HEK293 (cell line): ENCODE data around the gene ATP5F1D.

Experiments
- BCL11B ChIP-seq: fragments of 450-650 bp; formaldehyde crosslinking; IDR thresholded peaks from 2 replicates; pipeline ENCODE4 v1.5.1; 2016; ENCODE audit warnings: low read depth, missing biosample characterization, missing genetic modification characterization
- GLIS2 ChIP-seq: fragments of 450-650 bp; formaldehyde crosslinking; IDR thresholded peaks from 2 replicates; pipeline ENCODE4 v1.5.1; 2016; ENCODE audit warnings: missing biosample characterization, missing genetic modification characterization
- HOXD13 ChIP-seq: sonication (generic); formaldehyde crosslinking; IDR thresholded peaks from 2 replicates; pipeline ENCODE4 v1.8.0; 2022; ENCODE audit warnings: missing genetic modification reagents, borderline replicate concordance
- IKZF3 ChIP-seq: fragments of 450-650 bp; IDR thresholded peaks from 2 replicates; pipeline ENCODE4 v1.5.0; 2018; ENCODE audit warnings: missing biosample characterization, mild to moderate bottlenecking, missing genetic modification characterization, moderate library complexity
- KLF8 ChIP-seq: fragments of 450-650 bp; formaldehyde crosslinking; IDR thresholded peaks from 2 replicates; pipeline ENCODE4 v1.5.1; 2016; ENCODE audit warnings: missing biosample characterization, missing genetic modification characterization
- MEIS1 ChIP-seq: sonication (generic); formaldehyde crosslinking; IDR thresholded peaks from 2 replicates; pipeline ENCODE4 v1.8.1; 2022; ENCODE audit warnings: missing genetic modification reagents, mild to moderate bottlenecking, borderline replicate concordance
- ZFP41 ChIP-seq: fragments of 450-650 bp; formaldehyde crosslinking; IDR thresholded peaks from 2 replicates; pipeline ENCODE4 v1.5.1; 2016; ENCODE audit warnings: missing biosample characterization, missing genetic modification characterization, borderline replicate concordance
- ZNF10 ChIP-seq: fragments of 450-650 bp; formaldehyde crosslinking; IDR thresholded peaks from 2 replicates; pipeline ENCODE4 v1.5.1; 2017; ENCODE audit warnings: missing biosample characterization, missing genetic modification characterization
- ZNF16 ChIP-seq: fragments of 450-650 bp; formaldehyde crosslinking; IDR thresholded peaks from 2 replicates; pipeline ENCODE4 v1.5.1; 2016; ENCODE audit warnings: low read depth, missing biosample characterization, missing genetic modification characterization
- ZNF292 ChIP-seq: fragments of 450-650 bp; formaldehyde crosslinking; IDR thresholded peaks from 2 replicates; pipeline ENCODE4 v1.5.1; 2016; ENCODE audit warnings: low read depth, missing biosample characterization, missing genetic modification characterization, borderline replicate concordance
- ZNF514 ChIP-seq: fragments of 450-650 bp; formaldehyde crosslinking; IDR thresholded peaks from 2 replicates; pipeline ENCODE4 v1.5.1; 2016; ENCODE audit warnings: missing biosample characterization, missing genetic modification characterization
- ZNF544 ChIP-seq: fragments of 450-650 bp; formaldehyde crosslinking; IDR thresholded peaks from 2 replicates; pipeline ENCODE4 v1.5.0; 2017; ENCODE audit warnings: missing biosample characterization, missing genetic modification characterization
- ZNF785 ChIP-seq: fragments of 450-650 bp; formaldehyde crosslinking; IDR thresholded peaks from 2 replicates; pipeline ENCODE4 v1.5.1; 2016; ENCODE audit warnings: missing biosample characterization, missing genetic modification characterization
- ZNF791 ChIP-seq: fragments of 450-650 bp; formaldehyde crosslinking; IDR thresholded peaks from 2 replicates; pipeline ENCODE4 v1.5.1; 2016; ENCODE audit warnings: missing biosample characterization, missing genetic modification characterization
- ZSCAN23 ChIP-seq: fragments of 450-650 bp; formaldehyde crosslinking; IDR thresholded peaks from 2 replicates; pipeline ENCODE4 v1.5.1; 2016; ENCODE audit warnings: missing biosample characterization, missing genetic modification characterization
- TF ChIP-seq, protein P1 (sequence below): fragments of 450-650 bp; formaldehyde crosslinking; IDR thresholded peaks from 2 replicates; pipeline ENCODE4 v1.5.1; 2016; ENCODE audit warnings: missing biosample characterization, missing genetic modification characterization
- TF ChIP-seq, protein P2 (sequence below): fragments of 450-650 bp; formaldehyde crosslinking; IDR thresholded peaks from 2 replicates; pipeline ENCODE4 v1.5.1; 2016; ENCODE audit warnings: missing biosample characterization, missing genetic modification characterization
- TF ChIP-seq, protein P3 (sequence below): fragments of 450-650 bp; IDR thresholded peaks from 2 replicates; pipeline ENCODE4 v1.5.1; 2018; ENCODE audit warnings: missing biosample characterization, missing genetic modification characterization
- TF ChIP-seq, protein P4 (sequence below): fragments of 450-650 bp; formaldehyde crosslinking; IDR thresholded peaks from 2 replicates; pipeline ENCODE4 v1.5.1; 2016; ENCODE audit warnings: missing biosample characterization, missing genetic modification characterization
- TF ChIP-seq, protein P5 (sequence below): fragments of 450-650 bp; formaldehyde crosslinking; IDR thresholded peaks from 2 replicates; pipeline ENCODE4 v1.5.1; 2016; ENCODE audit warnings: missing biosample characterization, missing genetic modification characterization
- TF ChIP-seq, protein P6 (sequence below): fragments of 450-650 bp; formaldehyde crosslinking; IDR thresholded peaks from 2 replicates; pipeline ENCODE4 v1.5.1; 2016; ENCODE audit warnings: missing biosample characterization, missing genetic modification characterization
- TF ChIP-seq, protein P7 (sequence below): fragments of 450-650 bp; formaldehyde crosslinking; IDR thresholded peaks from 2 replicates; pipeline ENCODE4 v1.5.1; 2016; ENCODE audit warnings: missing biosample characterization, missing genetic modification characterization

The ATP5F1D gene

DNA sequence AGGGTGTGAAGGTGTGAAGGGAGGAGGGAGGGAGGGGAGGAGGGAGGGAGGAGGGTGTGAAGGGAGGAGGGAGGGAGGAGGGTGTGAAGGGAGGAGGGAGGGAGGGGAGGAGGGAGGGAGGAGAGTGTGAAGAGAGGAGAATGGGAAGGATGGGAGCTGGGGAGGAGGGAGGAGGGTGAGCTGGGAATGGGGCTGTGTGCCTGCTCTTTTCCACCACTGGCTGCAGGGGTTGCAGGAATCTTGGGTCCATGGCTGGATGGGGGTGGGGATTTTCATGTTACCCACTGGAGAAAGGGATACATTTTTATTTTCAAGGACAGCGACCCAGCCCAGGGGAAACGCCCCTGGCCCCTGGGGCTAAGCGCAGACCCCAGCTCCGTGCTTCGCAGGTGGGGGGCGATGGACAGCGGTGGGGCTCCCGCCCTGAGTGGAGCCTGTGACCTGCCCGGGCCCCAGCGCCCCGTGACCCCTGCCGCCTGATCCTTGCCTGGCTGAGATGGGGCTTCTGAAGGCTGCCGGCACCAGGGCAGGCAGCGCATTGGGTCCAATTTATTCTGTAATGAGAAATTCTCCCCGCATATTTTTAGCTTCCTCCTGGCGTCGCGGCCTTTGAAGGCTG, 41.1 kb downstream of the ATP5F1D start (continued):
- TF ChIP-seq ZNF785 (tag by site-specific recombination) (no peak), ZFP41 (tag by site-specific recombination) (no peak), ZNF16 (tag by site-specific recombination) (no peak), ZNF544 (tag by site-specific recombination) (no peak), ZNF292 (tag by site-specific recombination) (no peak), BCL11B (tag by site-specific recombination) (peak; percentile 73), KLF8 (tag by site-specific recombination) (0 out of 2 replicates have a peak, but pooled peaks have one; percentile 16), HOXD13 (CRISPR knock-in tag) (no peak), IKZF3 (tag by site-specific recombination) (peak; percentile 69), MEIS1 (CRISPR knock-in tag) (no peak), ZNF10 (no peak), ZNF514 (no peak), ZNF791 (no peak), ZSCAN23 (tag by site-specific recombination) (no peak), GLIS2 (tag by site-specific recombination) (no peak)
- TF ChIP-seq, protein P1, sequence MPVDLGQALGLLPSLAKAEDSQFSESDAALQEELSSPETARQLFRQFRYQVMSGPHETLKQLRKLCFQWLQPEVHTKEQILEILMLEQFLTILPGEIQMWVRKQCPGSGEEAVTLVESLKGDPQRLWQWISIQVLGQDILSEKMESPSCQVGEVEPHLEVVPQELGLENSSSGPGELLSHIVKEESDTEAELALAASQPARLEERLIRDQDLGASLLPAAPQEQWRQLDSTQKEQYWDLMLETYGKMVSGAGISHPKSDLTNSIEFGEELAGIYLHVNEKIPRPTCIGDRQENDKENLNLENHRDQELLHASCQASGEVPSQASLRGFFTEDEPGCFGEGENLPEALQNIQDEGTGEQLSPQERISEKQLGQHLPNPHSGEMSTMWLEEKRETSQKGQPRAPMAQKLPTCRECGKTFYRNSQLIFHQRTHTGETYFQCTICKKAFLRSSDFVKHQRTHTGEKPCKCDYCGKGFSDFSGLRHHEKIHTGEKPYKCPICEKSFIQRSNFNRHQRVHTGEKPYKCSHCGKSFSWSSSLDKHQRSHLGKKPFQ (tag by site-specific recombination) = 0 out of 2 replicates have a peak, but pooled peaks have one; percentile 24
- TF ChIP-seq, protein P2, sequence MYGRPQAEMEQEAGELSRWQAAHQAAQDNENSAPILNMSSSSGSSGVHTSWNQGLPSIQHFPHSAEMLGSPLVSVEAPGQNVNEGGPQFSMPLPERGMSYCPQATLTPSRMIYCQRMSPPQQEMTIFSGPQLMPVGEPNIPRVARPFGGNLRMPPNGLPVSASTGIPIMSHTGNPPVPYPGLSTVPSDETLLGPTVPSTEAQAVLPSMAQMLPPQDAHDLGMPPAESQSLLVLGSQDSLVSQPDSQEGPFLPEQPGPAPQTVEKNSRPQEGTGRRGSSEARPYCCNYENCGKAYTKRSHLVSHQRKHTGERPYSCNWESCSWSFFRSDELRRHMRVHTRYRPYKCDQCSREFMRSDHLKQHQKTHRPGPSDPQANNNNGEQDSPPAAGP (tag by site-specific recombination) = peak; percentile 31; the same call in 1 of the 2 replicates
- TF ChIP-seq, protein P3, sequence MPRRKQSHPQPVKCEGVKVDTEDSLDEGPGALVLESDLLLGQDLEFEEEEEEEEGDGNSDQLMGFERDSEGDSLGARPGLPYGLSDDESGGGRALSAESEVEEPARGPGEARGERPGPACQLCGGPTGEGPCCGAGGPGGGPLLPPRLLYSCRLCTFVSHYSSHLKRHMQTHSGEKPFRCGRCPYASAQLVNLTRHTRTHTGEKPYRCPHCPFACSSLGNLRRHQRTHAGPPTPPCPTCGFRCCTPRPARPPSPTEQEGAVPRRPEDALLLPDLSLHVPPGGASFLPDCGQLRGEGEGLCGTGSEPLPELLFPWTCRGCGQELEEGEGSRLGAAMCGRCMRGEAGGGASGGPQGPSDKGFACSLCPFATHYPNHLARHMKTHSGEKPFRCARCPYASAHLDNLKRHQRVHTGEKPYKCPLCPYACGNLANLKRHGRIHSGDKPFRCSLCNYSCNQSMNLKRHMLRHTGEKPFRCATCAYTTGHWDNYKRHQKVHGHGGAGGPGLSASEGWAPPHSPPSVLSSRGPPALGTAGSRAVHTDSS (tag by site-specific recombination) = no peak
- TF ChIP-seq, protein P4, sequence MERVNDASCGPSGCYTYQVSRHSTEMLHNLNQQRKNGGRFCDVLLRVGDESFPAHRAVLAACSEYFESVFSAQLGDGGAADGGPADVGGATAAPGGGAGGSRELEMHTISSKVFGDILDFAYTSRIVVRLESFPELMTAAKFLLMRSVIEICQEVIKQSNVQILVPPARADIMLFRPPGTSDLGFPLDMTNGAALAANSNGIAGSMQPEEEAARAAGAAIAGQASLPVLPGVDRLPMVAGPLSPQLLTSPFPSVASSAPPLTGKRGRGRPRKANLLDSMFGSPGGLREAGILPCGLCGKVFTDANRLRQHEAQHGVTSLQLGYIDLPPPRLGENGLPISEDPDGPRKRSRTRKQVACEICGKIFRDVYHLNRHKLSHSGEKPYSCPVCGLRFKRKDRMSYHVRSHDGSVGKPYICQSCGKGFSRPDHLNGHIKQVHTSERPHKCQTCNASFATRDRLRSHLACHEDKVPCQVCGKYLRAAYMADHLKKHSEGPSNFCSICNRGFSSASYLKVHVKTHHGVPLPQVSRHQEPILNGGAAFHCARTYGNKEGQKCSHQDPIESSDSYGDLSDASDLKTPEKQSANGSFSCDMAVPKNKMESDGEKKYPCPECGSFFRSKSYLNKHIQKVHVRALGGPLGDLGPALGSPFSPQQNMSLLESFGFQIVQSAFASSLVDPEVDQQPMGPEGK = peak; percentile 33; the same call in 1 of the 2 replicates
- TF ChIP-seq, protein P5, sequence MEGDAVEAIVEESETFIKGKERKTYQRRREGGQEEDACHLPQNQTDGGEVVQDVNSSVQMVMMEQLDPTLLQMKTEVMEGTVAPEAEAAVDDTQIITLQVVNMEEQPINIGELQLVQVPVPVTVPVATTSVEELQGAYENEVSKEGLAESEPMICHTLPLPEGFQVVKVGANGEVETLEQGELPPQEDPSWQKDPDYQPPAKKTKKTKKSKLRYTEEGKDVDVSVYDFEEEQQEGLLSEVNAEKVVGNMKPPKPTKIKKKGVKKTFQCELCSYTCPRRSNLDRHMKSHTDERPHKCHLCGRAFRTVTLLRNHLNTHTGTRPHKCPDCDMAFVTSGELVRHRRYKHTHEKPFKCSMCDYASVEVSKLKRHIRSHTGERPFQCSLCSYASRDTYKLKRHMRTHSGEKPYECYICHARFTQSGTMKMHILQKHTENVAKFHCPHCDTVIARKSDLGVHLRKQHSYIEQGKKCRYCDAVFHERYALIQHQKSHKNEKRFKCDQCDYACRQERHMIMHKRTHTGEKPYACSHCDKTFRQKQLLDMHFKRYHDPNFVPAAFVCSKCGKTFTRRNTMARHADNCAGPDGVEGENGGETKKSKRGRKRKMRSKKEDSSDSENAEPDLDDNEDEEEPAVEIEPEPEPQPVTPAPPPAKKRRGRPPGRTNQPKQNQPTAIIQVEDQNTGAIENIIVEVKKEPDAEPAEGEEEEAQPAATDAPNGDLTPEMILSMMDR (tag by site-specific recombination) = no peak
- TF ChIP-seq, protein P6, sequence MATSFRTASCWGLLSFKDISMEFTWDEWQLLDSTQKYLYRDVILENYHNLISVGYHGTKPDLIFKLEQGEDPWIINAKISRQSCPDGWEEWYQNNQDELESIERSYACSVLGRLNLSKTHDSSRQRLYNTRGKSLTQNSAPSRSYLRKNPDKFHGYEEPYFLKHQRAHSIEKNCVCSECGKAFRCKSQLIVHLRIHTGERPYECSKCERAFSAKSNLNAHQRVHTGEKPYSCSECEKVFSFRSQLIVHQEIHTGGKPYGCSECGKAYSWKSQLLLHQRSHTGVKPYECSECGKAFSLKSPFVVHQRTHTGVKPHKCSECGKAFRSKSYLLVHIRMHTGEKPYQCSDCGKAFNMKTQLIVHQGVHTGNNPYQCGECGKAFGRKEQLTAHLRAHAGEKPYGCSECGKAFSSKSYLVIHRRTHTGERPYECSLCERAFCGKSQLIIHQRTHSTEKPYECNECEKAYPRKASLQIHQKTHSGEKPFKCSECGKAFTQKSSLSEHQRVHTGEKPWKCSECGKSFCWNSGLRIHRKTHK (tag by site-specific recombination) = no peak
- TF ChIP-seq, protein P7, sequence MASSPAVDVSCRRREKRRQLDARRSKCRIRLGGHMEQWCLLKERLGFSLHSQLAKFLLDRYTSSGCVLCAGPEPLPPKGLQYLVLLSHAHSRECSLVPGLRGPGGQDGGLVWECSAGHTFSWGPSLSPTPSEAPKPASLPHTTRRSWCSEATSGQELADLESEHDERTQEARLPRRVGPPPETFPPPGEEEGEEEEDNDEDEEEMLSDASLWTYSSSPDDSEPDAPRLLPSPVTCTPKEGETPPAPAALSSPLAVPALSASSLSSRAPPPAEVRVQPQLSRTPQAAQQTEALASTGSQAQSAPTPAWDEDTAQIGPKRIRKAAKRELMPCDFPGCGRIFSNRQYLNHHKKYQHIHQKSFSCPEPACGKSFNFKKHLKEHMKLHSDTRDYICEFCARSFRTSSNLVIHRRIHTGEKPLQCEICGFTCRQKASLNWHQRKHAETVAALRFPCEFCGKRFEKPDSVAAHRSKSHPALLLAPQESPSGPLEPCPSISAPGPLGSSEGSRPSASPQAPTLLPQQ (tag by site-specific recombination) = no peak
